GM12865 (cell line): ENCODE results near the gene RELL1.

Experiments used
- DNase-seq: peaks from one replicate; pipeline ENCODE4 v3.0.0; 2010; ENCODE audit warnings: low read depth
- H3K4me3 ChIP-seq: 2 replicates; pipeline ENCODE4 v1.5.1; 2011; ENCODE audit warnings: mild to moderate bottlenecking, low read depth, low read length, control low read depth
- CTCF ChIP-seq: IDR thresholded peaks from 2 replicates; pipeline ENCODE4 v1.5.1; 2011; ENCODE audit warnings: low read length, control low read depth, low read depth, inconsistent platforms; ENCODE audit not compliant: insufficient read depth; ENCODE audit errors: missing control alignments

Gene RELL1

GRCh38 chr4:37665333-37666320, 20.5 kb downstream of the RELL1 start:
- no peak for DNase-seq
- H3K4me3 ChIP-seq = no peak overlapping the region
- TF ChIP-seq CTCF = no peak

DNA sequence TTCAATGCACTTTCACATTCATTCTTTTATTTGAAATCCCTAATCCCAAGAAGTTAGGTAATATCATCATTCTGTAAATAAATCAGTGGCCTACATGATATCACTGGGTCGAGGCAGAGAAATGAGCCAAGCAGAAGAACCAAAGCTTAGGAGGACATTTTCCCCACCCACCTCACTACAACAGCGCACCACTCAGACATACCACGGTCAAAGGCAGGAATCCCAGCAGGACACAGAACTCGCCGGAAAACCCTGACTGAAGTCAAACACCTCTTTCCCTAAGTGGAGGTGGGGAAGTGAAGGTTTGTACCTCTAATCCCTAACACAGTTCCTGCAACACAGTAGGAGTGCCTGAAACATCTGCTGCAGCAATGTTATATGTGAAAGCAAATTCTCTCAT, 21.5 kb downstream of the RELL1 start:
- no peak overlapping the region for H3K4me3 ChIP-seq
- no peak for TF ChIP-seq CTCF
- DNase-seq = no peak

DNA sequence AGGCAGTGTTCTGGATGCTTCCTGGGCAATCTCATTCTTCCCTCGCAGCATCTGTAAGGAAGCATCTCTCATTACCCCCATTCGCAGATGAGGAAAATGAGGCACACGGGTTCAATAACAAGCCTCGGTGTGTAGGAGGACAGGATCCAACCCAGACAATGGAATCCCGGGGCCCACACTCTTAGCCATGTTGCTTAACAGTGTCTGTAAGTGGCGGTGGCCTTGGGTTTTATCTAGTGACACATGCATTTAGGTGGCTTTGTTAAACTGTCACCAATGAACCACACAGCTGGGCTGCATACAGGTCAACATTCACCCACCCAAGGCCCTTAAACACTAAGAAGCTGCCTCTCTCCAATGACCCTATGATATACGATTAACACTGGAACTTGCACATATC, 22.6 kb downstream of the RELL1 start:
- no peak for TF ChIP-seq CTCF
- no peak for DNase-seq
- no peak overlapping the region for H3K4me3 ChIP-seq

DNA sequence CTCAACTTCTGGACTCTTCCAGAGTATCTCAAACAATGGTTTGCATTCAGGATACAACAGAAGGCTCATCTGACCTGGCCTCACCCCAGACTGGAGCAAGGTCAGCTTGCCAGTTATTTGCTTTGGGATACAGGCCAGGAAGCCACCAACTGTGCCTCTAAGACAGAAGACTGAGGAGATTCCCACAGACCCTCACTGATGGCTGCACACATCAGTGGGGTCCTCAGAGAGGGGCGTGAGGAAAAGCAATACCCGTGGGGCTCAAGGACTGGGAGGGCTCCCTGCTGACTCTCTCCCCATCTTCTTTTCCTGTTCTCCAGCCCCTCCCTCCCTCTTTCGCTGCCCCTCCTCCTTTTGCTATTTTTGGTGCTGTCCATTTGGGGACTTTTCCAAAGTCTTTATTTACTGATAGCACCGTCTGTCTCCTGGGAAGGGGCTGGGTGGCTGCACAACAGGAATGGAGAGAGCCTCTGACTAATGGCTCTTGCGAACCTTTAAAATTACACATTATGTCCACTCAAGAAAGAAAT, 23.2 kb downstream of the RELL1 start:
- H3K4me3 ChIP-seq = no peak overlapping the region
- no peak for TF ChIP-seq CTCF
- DNase-seq = no peak

DNA sequence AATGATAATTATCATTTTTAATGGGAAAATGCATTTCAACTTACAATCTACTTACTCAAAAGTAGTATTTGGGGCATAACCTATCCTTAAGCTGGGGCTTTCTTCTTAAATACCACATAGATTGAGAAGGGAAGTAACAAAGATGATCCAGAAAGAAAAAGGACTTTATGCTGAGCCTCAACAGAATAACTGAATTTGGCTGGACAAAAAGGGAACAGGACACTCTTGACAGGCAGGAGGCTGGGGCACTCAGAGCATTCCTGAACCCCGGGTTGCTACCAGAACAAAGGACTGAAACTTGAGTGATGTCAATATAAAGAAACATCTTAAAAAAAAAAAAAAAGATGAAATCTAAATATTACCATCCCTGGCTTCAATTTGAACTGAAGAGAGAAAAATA, 23.9 kb downstream of the RELL1 start:
- no peak overlapping the region for H3K4me3 ChIP-seq
- TF ChIP-seq CTCF = no peak
- no peak for DNase-seq

GRCh38 chr4:37661772-37662171, 24.4 kb downstream of the RELL1 start:
- TF ChIP-seq CTCF = no peak
- no peak for DNase-seq
- H3K4me3 ChIP-seq = no peak overlapping the region
